G401.6 (cell line): ENCODE data around the gene DNAJC16.
"Not testable (repeated sequence)": the region's sequence is repeated elsewhere in the genome, so short reads cannot be mapped to it uniquely, and the experiment has no call there.

Experiments used
- FAIRE-seq: peaks from 2 replicates; lab custom pipeline; 2012; peaks lifted over from hg19 to GRCh38; lab: Jason Lieb, UNC

DNAJC16 gene

DNA sequence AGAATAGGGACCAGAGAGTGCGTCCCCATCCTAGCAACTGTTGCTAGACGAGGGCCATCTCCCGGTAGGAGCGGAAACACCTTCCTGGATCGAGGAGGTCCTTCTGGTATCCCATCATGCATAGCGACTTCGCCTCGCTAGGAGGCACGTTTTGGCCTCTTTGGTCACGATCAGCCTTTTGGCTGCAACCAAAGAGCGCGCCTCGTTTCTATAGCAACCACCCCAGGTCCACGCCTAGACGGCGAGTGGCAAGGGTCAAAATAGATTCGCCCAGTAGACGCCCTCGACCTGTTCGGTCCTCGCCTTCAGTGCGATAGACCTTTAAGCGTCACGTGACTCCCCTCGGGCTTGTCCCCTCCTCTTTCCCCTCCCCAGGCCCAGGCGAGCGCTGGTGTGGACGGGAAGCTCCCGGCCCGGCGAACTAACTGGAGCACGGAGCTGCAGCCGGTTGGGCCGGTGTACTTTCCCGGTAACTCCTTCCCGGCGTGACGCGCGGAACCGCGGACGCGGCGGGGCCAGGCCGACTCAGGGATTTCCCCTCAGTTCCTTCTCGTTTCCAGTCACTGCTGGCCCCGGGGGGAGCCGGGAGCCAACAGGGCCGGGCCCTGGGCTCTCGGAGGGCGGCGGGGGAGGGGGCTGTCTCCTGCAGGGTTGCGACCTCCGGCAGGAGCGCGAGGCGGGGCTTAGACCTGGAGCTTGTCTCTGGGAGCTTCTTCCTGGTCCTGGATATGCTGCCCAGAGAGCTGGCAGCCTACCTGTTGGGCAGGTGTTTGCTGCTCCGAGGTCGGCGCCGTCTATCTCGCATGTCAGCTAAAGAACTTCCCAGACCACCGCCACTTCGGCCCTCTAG lies at the start of gene DNAJC16:
Gene DNAJC16, plus strand, starts transcription at position 359 of the 850 bp plus-strand sequence. CDS start 2,258 bp downstream, outside the sequence.
- FAIRE-seq, result peak; percentile 99

DNA sequence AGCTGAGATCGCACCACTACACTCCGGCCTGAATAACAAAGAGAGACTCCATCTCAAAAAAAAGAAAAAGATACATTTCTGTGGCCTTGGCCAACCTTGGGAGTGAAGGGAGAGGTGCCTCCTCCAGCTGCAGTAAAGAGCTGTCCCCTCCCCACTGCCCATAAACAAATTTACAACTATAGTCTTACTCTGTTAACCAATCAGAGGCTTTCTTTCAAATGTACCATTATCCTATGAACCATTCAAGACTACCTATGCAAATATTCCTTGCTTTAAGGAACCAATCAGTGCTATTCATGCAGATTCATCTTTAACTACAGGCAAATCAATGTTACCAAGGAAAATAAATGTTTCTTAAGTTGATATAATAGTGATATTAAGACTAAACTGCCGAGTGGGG lies 49.7 kb upstream of the DNAJC16 start:
- FAIRE-seq, result no peak

DNA sequence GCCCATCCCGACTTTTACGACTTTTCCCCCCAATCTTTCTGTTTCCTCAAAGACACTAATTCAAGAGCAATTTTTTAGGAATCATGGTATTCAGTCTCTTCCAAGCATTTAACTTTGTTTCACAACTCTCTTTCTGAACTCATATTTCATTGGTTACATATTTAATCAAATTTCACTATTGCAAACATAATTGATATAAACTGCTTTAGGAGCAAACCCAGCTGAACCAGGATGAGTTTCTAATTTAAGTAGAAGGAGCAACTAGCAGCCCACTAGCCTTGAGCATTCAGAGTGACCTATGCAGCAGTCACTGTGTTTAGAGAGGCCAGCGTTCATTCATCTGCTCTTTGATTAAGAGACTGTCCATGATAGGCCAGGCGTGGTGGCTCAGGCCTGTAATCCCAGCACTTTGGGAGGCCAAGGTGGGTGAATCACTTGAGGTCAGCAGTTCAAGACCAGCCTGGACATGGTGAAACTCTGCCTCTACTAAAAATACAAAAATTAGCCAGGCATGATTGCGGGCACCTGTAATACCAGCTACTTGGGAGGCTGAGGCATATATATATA lies 48.9 kb upstream of the DNAJC16 start:
- FAIRE-seq, result no peak

DNA sequence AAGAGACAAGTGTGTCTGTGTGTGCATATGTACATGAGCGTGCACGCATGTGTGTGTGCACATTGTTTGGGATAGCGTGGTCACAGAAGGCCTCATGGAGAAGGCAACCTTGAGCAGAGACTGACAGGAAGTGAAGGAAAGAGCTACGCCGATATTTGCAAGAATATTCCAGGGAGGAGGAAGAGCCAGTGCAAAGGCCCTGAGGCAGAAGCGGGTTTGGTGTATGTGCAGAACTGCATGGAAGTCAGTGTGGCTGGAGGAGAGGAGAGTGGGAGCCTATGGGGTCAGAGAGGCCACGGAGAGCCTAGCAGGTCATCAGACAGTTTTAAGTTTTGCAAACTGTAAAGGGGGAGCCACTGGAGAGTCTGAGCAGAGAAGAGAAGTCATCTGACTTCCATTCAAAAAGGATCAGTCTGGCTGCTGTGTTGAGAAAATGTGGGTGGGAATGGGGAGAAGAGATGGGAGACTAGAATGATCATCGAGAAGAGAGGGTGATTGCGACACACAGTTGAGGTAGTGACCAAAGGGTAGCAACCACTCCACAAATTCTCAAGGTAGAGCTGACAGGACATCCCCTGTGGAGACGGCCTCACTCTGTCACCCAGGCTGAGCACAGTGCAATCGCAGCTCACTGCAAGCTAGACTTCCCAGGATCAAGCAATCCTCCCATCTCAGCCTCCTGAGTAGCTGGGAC lies 46.8 kb upstream of the DNAJC16 start:
- FAIRE-seq, result no peak

DNA sequence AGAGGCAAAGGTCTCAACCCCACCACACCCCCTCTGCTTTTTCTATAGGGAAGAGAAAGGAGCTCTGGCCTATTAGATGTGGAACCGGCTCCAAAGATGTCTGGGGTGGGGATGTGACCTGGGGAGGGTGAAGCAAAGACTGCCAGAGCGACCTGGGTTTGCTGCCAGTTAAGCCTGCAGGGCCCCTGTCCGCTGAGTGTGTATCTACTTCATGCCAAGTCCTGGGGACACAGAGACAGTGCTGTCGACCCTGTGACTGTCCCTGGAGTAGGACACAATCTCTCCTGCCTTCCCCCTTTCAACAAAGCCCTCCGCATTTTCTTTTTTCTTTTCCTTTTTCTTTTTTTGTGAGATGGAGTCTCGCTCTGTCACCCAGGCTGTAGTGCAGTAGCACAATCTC lies 44.2 kb upstream of the DNAJC16 start:
- FAIRE-seq, result not testable (repeated sequence)

DNA sequence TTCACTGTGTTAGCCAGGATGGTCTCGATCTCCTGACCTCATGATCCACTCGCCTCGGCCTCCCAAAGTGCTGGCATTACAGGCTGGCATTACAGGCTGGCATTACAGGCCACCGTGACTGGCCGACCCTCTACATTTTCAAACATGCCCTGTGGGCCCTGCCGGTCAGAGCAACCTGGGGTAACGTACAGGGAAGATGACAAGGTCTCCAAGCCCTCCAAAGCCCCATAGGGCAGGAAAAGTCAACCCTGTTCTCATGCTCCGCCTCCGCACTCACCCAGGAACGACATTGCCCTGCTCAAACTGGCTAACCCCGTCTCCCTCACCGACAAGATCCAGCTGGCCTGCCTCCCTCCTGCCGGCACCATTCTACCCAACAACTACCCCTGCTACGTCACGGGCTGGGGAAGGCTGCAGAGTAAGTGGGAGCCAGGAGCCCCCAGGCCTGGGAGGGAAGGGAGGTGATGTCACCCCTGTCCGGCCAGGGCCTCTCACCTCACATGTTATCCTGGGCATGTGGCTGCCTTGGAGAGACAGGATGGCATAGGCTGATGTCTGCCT lies 43.6 kb upstream of the DNAJC16 start:
- FAIRE-seq, result not testable (repeated sequence)

DNA sequence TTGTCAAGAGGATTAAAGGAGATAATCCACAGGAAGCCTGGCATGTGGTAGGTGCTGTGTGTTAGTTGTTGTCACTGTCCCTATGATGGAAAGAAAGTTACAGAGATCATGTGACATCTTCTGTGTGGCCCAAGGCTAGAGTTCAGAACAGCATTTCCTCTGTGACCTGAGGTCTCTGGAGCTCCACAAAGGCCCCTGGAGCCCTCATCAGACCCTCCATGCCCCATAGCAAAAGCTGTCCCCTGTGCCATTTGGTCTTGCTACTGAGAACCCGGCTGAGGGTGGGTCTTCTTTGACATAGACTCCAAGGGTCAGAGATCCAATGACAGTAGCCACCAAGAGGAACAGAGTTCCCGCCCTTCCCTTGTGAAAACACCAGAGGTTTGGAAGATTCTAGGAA lies 42.7 kb upstream of the DNAJC16 start:
- no peak for FAIRE-seq

DNA sequence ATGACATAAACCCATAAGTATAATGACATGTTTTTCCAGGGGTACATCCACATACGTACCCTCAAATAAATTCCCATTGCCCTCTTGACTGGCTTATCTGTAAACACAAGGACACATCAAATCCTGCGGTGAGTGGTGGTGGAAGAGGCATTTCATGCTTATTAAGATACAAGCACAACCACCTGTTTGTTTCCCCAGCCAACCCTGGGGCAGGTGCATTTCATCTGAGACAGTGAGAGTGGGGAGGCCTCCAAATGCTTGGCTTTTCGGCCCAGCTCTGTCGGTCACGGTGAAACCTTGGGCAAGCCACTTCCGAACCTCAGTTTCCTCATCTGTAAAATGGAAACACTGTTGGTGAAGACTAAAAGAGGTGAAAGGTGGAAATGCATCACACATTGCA lies 42.2 kb upstream of the DNAJC16 start:
- FAIRE-seq, result not testable (repeated sequence)

DNA sequence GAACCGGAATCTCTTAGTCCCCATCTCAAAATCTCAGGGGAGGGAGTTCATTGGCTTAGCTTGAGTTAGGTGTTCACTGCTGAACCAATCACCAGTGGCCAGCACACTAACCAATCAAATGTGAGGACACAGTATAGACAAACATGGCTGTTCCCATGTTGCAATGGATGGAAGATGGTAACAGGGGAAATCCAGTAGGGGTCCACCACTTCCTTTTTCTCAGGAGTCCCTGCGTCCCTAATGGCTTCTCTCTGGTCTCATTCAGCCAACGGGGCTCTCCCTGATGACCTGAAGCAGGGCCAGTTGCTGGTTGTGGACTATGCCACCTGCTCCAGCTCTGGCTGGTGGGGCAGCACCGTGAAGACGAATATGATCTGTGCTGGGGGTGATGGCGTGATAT lies 41.0 kb upstream of the DNAJC16 start:
- no peak for FAIRE-seq

DNA sequence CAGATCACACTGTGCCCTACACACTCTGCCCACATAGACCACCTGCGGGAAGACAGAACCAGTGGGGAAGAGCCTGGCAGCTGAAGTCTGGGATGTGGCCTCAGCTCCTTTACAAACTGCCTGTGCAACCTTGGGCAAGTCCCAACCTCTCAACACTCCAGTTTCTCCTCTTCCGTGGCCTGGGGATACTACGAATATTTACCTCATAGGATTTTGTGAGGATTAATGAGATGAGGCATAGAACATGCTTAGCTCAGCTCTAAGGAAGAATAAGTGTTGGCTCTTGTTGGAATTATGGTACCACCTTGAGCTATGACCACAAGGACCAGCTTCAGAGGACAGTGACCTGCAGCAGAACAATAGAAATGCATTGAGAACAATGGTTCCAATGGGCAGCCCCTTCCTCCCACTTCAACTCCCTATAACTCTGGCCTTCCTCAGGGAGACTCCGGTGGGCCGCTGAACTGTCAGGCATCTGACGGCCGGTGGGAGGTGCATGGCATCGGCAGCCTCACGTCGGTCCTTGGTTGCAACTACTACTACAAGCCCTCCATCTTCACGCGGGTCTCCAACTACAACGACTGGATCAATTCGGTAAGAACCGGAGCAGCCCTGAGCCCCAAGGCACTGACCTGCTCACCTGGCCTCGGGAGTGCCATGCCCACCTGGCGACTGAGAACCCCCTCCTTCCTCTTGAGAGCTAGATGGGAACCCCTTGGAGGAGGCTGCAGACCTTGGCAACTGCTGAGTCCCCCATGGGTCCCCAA lies 39.6 kb upstream of the DNAJC16 start:
- not testable (repeated sequence) for FAIRE-seq

DNA sequence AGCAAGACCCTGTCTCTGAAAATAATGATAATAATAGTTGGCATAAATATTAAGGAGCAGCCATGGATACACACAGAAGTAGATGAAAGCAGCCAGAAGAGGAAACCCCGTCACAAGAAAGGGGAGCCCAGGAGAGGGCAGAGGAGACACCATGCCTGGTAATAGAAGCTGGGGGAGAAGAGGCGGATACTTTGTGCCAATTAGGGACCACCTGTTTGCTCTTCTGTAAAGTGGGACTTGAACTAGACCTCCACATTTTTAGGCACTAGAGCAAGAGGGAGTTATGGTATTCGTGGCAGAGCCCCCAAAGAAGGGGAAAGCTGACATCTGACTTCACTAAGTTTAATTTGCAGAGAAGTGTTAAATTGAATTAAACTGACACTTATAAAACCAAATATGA lies 38.3 kb upstream of the DNAJC16 start:
- FAIRE-seq, result no peak

DNA sequence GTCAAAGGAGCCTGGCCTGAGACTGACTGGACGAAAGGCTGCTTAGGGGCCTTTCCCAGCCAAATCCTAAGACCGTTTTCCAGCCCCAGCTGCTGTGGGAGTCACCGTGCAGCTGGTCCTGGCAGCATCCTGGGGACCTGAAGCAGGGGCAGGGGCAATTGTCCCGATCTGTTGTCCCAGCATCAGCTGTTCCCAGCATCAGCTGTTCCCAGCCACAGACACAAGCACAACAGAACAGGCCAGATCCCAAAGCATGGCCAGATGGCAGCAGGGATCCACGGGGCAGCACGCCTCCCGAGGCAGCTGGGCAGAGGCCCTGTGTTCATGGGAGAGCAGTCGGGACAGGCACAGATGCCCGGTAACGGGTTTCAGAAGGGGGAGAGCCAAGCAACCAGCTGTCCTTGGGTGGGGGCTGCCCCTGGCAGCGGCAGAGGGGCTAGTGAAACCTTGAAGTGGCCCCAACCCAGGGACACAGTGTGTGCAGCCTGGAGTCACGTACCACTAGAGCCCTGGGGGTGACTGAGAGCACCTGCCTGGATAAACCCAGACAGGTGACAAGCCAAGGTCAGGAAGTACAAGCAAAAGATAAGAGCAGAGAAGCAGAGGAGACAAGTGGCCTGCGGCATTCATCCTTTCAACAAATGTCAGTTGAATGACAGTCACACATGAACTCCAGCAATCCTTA lies 37.5 kb upstream of the DNAJC16 start:
- no peak for FAIRE-seq

DNA sequence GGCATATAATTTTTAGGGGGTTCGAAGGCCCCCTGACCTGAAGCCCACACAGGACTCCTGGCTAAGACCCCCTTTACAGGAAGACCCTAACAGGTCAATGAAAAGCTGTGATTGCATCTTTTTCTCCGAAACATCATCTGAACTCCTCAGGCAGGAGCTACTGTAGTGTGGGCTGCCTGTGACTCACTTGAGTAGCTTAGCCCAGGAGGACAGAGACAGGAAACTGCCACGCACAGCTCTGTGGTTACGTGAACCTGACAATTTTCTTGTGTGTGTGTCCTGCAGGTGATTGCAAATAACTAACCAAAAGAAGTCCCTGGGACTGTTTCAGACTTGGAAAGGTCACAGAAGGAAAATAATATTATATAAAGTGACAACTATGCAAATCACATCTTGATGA lies 35.6 kb upstream of the DNAJC16 start:
- FAIRE-seq, result not testable (repeated sequence)

DNA sequence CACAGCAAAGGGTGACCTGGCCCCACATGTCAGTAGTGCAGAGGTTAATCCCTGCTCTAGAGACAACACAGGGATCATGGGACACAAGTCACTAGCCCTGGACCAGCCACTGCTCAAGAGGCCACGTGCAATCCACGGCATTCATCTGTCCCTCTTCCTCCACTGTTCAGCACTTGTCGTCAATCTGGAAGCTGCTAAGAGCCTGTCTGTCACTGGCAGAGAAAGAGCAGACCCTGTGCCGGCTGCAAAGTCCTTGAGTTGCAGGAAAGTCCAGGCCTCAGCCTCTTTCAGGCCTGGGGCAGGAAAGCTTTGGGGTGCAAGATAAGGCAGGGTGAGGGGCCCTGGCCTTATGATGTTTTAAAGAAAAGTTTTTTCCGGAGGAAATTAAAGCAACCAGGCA lies 34.1 kb upstream of the DNAJC16 start:
- FAIRE-seq, result no peak

DNA sequence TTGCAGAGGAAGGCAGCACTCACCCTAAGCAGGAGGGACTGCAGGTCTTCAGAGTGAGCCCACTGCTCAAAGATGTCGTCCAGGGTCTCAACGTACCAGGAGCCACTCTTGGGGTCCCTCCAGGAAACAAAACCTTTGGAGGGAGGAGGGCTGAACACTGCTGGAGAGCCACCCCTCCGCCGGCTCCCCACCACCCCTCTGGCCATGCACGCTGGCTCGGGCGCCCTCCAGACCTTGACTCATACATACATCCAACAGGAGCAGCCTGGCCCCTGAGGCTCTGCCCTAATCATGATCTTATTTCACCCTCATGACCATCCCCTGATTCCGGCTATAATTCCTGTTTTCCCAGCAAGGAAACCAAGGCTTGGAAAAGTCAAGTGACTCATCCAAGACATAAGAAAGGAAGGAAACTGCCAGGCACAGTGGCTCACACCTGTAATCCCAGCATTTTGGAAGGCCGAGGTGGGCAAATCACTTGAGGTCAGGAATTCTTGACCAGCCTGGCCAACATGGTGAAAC lies 32.7 kb upstream of the DNAJC16 start:
- no peak for FAIRE-seq

DNA sequence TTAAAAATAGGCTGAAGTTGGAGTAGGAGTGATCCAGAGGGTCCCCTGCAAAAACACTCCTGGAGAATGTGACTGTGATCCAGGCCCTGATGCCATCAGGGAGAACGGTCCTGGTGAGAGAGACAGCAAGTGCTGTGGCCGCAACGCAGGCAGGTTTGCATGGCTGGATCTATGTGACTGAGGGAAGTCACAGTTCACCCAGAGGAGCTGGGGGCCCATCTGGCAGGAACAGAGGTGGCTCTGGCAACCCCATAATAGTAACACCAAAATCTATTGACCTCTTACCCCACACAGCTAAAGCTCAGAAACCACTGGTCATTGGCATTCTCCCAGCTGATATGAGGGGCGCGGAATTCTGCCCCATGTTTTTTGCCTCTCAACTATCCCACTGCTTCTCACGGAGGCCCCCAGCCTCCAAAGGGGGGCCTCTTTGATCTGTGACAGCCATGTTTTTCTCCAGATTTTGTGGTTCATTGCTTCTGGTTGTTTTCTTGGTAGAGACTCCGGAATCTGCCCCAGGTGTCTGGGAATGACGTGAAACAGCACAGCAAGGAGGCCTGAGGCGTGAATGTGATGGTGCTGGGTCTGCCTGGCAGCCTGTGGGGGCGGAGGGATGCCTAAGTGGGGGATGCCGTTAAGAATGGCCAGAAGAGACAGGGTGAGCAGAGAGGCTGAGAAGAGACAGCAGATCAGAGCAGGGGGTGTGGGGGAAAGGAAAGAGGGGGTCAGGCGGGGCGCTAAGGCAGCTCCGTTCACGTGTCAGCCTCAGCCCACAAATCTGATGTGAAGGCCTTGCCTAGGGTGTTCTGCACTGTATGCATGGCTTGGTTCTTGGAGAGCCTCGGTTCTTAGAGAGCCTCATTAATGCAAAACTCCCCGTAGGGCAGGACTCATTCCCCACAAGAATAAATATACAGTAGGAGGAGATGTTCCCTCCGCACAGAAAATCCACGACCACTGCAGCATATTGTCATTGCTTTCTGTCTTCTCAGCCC lies 26.2 kb upstream of the DNAJC16 start:
- FAIRE-seq, result no peak

DNA sequence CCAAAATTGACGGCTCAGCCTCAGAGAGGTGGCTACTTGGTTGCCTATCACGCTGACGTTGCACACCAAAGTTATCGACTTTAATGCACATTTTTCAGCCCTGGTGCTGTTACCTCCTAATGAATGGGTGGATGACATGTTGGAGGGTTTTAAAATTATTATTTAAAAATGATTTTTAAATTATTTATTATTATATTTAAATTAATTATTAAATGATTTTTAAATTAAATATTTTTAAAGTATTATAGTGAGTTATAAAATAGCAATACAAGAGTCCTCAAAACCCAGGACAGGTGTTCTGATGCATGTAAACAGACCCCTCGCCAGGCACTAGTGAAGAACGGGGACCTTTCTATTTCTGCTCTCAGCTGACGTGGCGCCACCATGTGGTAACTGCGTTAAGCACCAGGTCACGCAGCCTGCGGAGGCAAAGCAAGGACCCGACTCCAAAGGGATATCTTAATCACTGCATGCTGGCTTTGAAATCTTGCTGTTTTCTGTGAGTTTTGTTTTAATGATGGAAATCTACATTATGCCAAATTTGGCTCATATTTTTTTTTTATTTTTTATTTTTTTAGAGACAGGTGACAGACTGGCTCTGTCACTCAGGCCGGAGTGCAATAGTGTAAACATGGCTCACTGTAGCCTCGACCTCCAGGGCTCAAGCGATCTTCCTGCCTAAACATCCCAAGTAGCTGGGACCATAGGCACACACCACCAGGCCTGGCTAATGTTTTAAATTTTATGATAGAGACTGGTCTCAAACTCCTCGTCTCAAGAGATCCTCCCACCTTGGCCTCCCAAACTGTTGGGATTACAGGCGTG lies 25.2 kb upstream of the DNAJC16 start:
- peak; percentile 84 for FAIRE-seq

DNA sequence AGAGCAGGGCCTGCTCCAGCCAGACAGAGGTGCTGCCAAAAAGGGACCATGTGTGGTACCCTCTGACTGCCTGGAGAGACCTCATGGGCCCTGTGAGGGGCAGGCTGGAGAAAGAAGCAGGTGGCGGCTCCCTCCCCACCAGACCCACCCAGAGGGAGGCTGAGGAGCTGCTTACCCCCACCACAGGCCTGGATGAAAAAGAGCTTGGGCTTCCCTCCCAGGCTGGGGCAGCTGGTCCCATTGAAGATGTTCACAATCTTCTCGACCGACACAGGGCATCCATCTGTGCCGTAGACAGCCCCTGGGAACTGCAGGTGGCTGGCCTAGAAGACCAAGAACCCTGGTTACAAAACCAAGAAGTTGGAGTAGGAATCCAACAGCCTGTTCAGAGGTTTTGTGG lies 22.2 kb upstream of the DNAJC16 start:
- no peak for FAIRE-seq

DNA sequence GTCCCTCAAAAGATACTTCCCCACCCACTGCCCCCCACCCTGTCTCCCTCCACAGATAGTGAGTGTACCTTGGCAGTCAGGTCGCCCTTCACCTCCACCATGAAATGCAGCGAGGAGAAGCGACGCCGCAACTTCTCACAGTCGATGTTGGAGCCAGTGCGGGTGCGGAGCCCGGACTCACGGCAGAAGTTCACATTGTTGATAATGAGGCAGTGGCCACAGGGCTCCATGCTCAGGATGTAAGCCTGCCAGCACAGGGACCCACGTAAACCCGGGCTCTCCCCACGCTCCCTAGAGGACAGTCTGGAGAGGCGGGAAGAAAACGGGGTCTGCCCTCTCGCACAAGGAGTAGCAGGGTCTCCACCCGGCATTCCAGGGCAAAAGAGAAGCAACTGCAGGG lies 19.8 kb upstream of the DNAJC16 start:
- no peak for FAIRE-seq
